GM12892 (cell line): Measurements from ENCODE around the gene ASH1L.

Experiments used
- POLR2AphosphoS5 ChIP-seq: IDR thresholded peaks from 2 replicates; pipeline ENCODE4 v1.6.1; 2011; ENCODE audit warnings: low read depth, low read length, control low read depth
- TAF1 ChIP-seq: IDR thresholded peaks from 2 replicates; pipeline ENCODE4 v1.6.1; 2011; ENCODE audit warnings: low read depth, mild to moderate bottlenecking, control low read depth, low read length, borderline replicate concordance

DNA sequence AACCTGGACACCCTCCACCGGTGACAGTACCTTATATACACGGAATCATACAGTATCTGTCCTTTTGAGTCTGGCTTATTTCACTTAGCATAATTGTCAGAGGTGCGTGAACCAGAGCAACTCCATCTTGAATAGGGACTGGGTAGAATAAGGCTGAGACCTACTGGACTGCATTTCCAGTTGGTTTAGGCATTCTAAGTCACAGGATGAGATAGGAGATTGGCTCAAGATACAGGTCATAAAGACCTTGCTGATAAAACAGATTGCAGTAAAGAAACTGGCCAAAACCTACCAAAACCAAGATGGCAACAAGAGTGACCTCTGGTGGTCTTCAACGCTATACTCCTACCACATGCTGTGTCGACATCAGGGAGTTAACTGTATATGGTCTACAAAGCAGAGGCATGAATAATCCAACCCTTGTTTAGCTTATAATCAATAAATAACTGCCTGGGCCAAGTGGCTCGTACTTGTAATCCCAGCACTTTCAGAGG is 255.3 kb downstream of the ASH1L start:
- TF ChIP-seq POLR2AphosphoS5: no peak
- TF ChIP-seq TAF1: no peak
